HL-60 (cell line): Measurements from ENCODE around the gene TTL.

ENCODE experiments used
- DNase-seq, 2 experiments: peaks; one replicate each; pipeline ENCODE4 v3.0.0-alpha.2; 2010 to 2020; ENCODE audit warnings: low read depth in 1 of 2, low spot score in 1 of 2
- H3K27ac ChIP-seq: fragments of 250-450 bp; sonication (Bioruptor Pico); replicated peaks from 2 replicates; pipeline ENCODE4 v1.5.1; 2020; ENCODE audit warnings: mild to moderate bottlenecking, moderate library complexity
- H3K27me3 ChIP-seq: fragments of 250-450 bp; sonication (Bioruptor Pico); 2 replicates; pipeline ENCODE4 v1.5.1; 2021; ENCODE audit warnings: mild to moderate bottlenecking, moderate library complexity; ENCODE audit not compliant: insufficient read depth, poor library complexity, severe bottlenecking
- H3K4me3 ChIP-seq: replicated peaks from 2 replicates; pipeline ENCODE4 v1.5.1; 2011; ENCODE audit warnings: mild to moderate bottlenecking, control low read depth, low read length; ENCODE audit not compliant: insufficient read depth
- GABPA ChIP-seq: IDR thresholded peaks from 2 replicates; pipeline ENCODE4 v1.6.1; 2012; ENCODE audit warnings: low read depth
- POLR2AphosphoS5 ChIP-seq: IDR thresholded peaks from 2 replicates; pipeline ENCODE4 v1.6.1; 2012; ENCODE audit warnings: low read depth
- SPI1 ChIP-seq: IDR thresholded peaks from 2 replicates; pipeline ENCODE4 v1.6.1; 2012; ENCODE audit warnings: low read depth, mild to moderate bottlenecking, borderline replicate concordance
- TF ChIP-seq, protein P1 (sequence below): IDR thresholded peaks from 2 replicates; pipeline ENCODE4 v1.6.1; 2012; ENCODE audit warnings: low read depth; ENCODE audit not compliant: insufficient replicate concordance
- TF ChIP-seq, protein P2 (sequence below): IDR thresholded peaks from one replicate; pipeline ENCODE4 v1.5.1; 2011; ENCODE audit warnings: low read length, control low read depth, inconsistent platforms; ENCODE audit not compliant: insufficient read depth

TTL gene

DNA sequence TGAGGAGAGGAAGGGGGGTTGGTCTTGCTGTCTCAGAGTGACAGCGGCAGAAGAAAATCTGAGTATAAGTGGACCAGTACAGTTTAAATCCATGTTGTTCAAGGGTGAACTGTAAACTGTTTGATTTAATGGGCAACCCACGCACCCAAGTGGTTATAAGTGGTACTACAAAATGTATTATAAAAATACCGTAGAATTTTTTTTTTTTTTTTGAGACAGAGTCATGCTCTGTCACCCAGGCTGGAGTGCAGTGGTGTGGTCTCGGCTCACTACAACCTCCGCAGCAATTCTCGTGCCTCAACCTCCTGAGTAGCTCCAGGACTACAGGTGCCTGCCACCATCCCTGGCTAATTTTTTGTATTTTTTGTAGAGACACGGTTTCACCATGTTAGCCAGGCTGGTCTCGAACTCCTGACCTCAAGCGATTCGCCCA, 100.4 kb downstream of the TTL start:
- TF ChIP-seq GABPA (no peak), SPI1 (no peak), POLR2AphosphoS5 (no peak)
- TF ChIP-seq, protein P1, sequence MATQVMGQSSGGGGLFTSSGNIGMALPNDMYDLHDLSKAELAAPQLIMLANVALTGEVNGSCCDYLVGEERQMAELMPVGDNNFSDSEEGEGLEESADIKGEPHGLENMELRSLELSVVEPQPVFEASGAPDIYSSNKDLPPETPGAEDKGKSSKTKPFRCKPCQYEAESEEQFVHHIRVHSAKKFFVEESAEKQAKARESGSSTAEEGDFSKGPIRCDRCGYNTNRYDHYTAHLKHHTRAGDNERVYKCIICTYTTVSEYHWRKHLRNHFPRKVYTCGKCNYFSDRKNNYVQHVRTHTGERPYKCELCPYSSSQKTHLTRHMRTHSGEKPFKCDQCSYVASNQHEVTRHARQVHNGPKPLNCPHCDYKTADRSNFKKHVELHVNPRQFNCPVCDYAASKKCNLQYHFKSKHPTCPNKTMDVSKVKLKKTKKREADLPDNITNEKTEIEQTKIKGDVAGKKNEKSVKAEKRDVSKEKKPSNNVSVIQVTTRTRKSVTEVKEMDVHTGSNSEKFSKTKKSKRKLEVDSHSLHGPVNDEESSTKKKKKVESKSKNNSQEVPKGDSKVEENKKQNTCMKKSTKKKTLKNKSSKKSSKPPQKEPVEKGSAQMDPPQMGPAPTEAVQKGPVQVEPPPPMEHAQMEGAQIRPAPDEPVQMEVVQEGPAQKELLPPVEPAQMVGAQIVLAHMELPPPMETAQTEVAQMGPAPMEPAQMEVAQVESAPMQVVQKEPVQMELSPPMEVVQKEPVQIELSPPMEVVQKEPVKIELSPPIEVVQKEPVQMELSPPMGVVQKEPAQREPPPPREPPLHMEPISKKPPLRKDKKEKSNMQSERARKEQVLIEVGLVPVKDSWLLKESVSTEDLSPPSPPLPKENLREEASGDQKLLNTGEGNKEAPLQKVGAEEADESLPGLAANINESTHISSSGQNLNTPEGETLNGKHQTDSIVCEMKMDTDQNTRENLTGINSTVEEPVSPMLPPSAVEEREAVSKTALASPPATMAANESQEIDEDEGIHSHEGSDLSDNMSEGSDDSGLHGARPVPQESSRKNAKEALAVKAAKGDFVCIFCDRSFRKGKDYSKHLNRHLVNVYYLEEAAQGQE, result no peak
- TF ChIP-seq, protein P2, sequence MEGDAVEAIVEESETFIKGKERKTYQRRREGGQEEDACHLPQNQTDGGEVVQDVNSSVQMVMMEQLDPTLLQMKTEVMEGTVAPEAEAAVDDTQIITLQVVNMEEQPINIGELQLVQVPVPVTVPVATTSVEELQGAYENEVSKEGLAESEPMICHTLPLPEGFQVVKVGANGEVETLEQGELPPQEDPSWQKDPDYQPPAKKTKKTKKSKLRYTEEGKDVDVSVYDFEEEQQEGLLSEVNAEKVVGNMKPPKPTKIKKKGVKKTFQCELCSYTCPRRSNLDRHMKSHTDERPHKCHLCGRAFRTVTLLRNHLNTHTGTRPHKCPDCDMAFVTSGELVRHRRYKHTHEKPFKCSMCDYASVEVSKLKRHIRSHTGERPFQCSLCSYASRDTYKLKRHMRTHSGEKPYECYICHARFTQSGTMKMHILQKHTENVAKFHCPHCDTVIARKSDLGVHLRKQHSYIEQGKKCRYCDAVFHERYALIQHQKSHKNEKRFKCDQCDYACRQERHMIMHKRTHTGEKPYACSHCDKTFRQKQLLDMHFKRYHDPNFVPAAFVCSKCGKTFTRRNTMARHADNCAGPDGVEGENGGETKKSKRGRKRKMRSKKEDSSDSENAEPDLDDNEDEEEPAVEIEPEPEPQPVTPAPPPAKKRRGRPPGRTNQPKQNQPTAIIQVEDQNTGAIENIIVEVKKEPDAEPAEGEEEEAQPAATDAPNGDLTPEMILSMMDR, result peak; percentile 24
- peak; percentile 32 to 52 for DNase-seq
- Histone ChIP-seq H3K4me3 (no peak overlapping the region), H3K27me3 (no peaks in the 10 kb centered on the region), H3K27ac (no peak overlapping the region)

DNA sequence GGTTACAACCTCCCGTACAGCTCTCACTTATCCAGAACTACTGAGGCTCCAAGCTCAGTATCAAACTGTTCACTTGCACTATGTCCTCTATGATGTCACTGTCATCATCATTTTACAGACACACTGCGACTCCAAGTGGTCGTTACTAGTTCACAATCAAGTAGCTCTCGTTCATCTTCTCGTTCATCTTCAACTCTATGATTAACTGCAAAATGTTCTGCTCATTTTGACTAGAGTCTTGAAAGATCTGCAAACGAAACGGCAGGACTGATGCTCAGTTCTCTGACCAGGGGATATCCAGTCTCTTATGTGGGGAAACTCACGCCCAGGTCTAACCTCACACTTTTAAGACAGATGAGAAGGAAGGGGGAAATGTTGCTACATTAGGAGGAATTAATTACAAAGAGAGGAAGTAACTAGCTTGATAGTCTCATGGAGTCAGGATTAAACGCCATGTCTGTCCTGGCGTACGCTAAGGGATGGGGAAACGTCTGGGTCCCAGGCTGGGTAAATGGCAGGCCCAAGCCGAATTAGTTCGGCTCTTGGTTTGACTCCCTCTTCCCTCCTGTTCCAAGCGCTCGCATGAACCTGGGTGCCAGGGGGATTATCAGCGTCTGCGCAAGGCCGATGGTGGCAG, 101.7 kb downstream of the TTL start:
- peak; percentile 34 to 63 for DNase-seq
- Histone ChIP-seq H3K27me3 (no peaks in the 10 kb centered on the region), H3K4me3 (peak overlapping the region; percentile 69), H3K27ac (peak overlapping the region; percentile 94)
- TF ChIP-seq SPI1 (peak; percentile 21; the same call in 1 of the 2 replicates), POLR2AphosphoS5 (no peak), GABPA (no peak)
- TF ChIP-seq, protein P1, result no peak
- TF ChIP-seq, protein P2, result peak; percentile 22

DNA sequence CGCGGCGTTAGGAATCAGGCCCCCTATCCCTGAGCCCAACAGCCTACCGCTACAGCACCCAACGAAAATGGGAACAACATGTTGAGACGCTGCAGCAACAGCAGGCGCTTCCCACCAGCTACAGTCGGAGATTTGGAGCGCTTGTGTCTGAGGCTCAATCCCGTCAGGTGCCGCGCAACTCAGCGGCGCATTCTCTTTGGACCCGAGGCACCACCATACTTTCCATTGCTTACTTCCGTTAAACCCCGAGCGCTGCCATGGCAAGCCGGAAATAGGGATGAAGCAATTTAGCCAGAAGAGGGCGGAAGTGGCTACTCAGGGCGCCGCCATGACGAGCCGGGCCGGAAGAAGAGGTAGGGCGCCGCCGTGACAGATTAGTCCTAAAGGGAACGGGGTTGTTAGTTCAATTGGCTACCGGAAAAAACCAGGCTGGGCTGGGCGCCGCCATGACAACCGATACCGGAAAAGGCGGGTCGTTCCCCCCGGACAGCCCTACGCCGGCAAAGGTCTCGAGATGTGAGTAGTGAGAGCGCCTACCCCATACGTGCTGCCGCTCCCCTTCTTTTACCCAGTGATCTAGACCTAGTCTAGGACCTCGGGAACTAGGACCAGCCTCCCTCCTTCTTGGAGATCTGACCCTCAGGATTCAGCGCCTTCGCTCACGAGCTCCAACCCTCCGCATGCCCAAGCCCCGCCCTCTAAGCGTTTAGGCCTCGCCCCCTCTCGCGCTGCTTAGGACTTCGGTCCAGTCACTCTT, 102.4 kb downstream of the TTL start, which contains the start of gene CHCHD5:
CHCHD5 (plus strand) TSS at position 476 of the 757 bp plus-strand sequence; CDS start at position 515, 39 bp downstream.
- TF ChIP-seq SPI1 (peak; percentile 85), GABPA (peak; percentile 92), POLR2AphosphoS5 (peak; percentile 90)
- TF ChIP-seq, protein P1, result peak; percentile 70
- TF ChIP-seq, protein P2, result no peak
- DNase-seq, result peak; percentile 96 to 98
- Histone ChIP-seq H3K27me3 (no peaks in the 10 kb centered on the region), H3K27ac (peak within 1 kb of the TSS; percentile 94), H3K4me3 (peak within 1 kb of the TSS; percentile 69)
